HepG2 (cell line): ENCODE data around the gene RHOBTB3. TPM values are rescaled to one million over a fixed set of nuclear protein-coding genes. Genes with fewer than 3 reads are reported as not detected.

Experiments
- ATAC-seq: fragments of 200-7000 bp; cut with Tn5 transposase; 3 replicates; pipeline ENCODE4 v1.9.1; 2020; ENCODE audit warnings: mild to moderate bottlenecking, moderate library complexity
- BruUV-seq: library from RNA; stranded (reverse); fragments of 400-500 nt; replicated peaks from 2 replicates; lab custom pipeline; 2021; lab: Mats Ljungman, UMichigan
- CTCF ChIA-PET: fragments of 300-600 bp; formaldehyde crosslinking; extraction: SDS; loops from one replicate; lab custom pipeline; 2021; ENCODE audit warnings: low total read pairs, inconsistent platforms, low intra/inter-chr PET ratio; lab: Yijun Ruan, JAX
- POLR2A ChIA-PET: fragments of 350-600 bp; sonication (Branson Sonifier 250); formaldehyde crosslinking; loops from one replicate; lab custom pipeline; 2020; ENCODE audit warnings: antibody characterized with exemption, inconsistent platforms; lab: Yijun Ruan, JAX
- DNase-seq: peaks from one replicate; pipeline ENCODE4 v3.0.0-alpha.2; 2015; ENCODE audit warnings: low spot score
- FAIRE-seq: peaks from 3 replicates; lab custom pipeline; 2011; peaks lifted over from hg19 to GRCh38; lab: Jason Lieb, UNC
- H2AFZ ChIP-seq: one replicate; pipeline ENCODE4 v1.6.1; 2011; ENCODE audit warnings: low read length, inconsistent platforms
- H3K27ac ChIP-seq: fragments of 300-600 bp; 3 replicates; pipeline ENCODE4 v1.8.0; 2011; ENCODE audit warnings: mixed run types, mild to moderate bottlenecking, mixed read lengths, low read length, inconsistent platforms; ENCODE audit not compliant: insufficient read depth; ENCODE audit errors: extremely low read length
- H3K27me3 ChIP-seq, 2 experiments: fragments of 200-600 bp in 1 of 2; 2 replicates in 1 of 2; 3 replicates in 1 of 2; pipeline versions ENCODE4 v1.6.0 to v1.8.0; 2011; ENCODE audit warnings: low read length in 2 of 2, mild to moderate bottlenecking in 2 of 2, moderate library complexity in 2 of 2, inconsistent platforms in 1 of 2; ENCODE audit not compliant: insufficient read depth in 2 of 2, control insufficient read depth in 1 of 2
- H3K36me3 ChIP-seq, 2 experiments: fragments of 200-600 bp in 1 of 2; replicated peaks in 1 of 2; 2 replicates in 1 of 2; 3 replicates in 1 of 2; pipeline versions ENCODE4 v1.5.1 to v1.8.0; 2011; ENCODE audit warnings: low read length in 2 of 2, inconsistent platforms in 1 of 2; ENCODE audit not compliant: insufficient read depth in 2 of 2, control insufficient read depth in 1 of 2
- H3K4me1 ChIP-seq: 2 replicates; pipeline ENCODE4 v1.5.1; 2012; ENCODE audit warnings: low read length, inconsistent platforms; ENCODE audit not compliant: insufficient read depth
- H3K4me2 ChIP-seq: 2 replicates; pipeline ENCODE4 v1.6.0; 2011; ENCODE audit warnings: low read depth, low read length, inconsistent platforms
- H3K4me3 ChIP-seq, 3 experiments: fragments of 200-600 bp in 1 of 3; sonication (generic), shearing (Covaris generic) in 1 of 3; replicated peaks in 1 of 3; 2 replicates each; pipeline ENCODE4 v1.5.1; 2011 to 2016; ENCODE audit warnings: low read length in 3 of 3, inconsistent platforms in 2 of 3, low read depth in 2 of 3, mild to moderate bottlenecking in 2 of 3, control low read depth in 1 of 3, mixed read lengths in 1 of 3; ENCODE audit not compliant: insufficient read depth in 1 of 3
- H3K79me2 ChIP-seq: one replicate; pipeline ENCODE4 v1.6.1; 2011; ENCODE audit warnings: low read length, inconsistent platforms; ENCODE audit not compliant: insufficient read depth
- H3K9ac ChIP-seq: 2 replicates; pipeline ENCODE4 v1.6.0; 2011; ENCODE audit warnings: mild to moderate bottlenecking, low read depth, low read length, inconsistent platforms; ENCODE audit not compliant: insufficient read depth
- H3K9me3 ChIP-seq: 2 replicates; pipeline ENCODE4 v1.5.1; 2012; ENCODE audit warnings: mild to moderate bottlenecking, low read length
- H4K20me1 ChIP-seq: 2 replicates; pipeline ENCODE4 v1.6.0; 2011; ENCODE audit warnings: inconsistent platforms, mild to moderate bottlenecking, low read length, moderate library complexity; ENCODE audit not compliant: insufficient read depth
- FLYWCH1 ChIP-seq: sonication (generic); formaldehyde crosslinking; IDR thresholded peaks from 2 replicates; pipeline ENCODE4 v1.8.1; 2023; ENCODE audit warnings: mild to moderate bottlenecking, missing genetic modification reagents
- HNF4A ChIP-seq: sonication (generic); formaldehyde crosslinking; IDR thresholded peaks from 2 replicates; pipeline ENCODE4 v1.4.0; 2020; ENCODE audit warnings: missing genetic modification reagents
- MTF2 ChIP-seq: sonication (generic); formaldehyde crosslinking; IDR thresholded peaks from 2 replicates; pipeline ENCODE4 v1.5.0; 2020; ENCODE audit warnings: missing genetic modification reagents, borderline replicate concordance
- SRF ChIP-seq: IDR thresholded peaks from 2 replicates; pipeline ENCODE4 v1.6.1; 2011; ENCODE audit warnings: mild to moderate bottlenecking, low read depth, low read length, moderate library complexity
- ZFP62 ChIP-seq: sonication (generic); formaldehyde crosslinking; IDR thresholded peaks from 2 replicates; pipeline ENCODE4 v1.4.0; 2020; ENCODE audit warnings: missing genetic modification reagents
- ZKSCAN5 ChIP-seq: sonication (generic); formaldehyde crosslinking; IDR thresholded peaks from 2 replicates; pipeline ENCODE4 v1.5.1; 2020; ENCODE audit warnings: mild to moderate bottlenecking, missing genetic modification reagents
- WGBS: methylation state at CpG from one replicate; pipeline ENCODE4 v1.1.6; 2017; ENCODE audit warnings: low lambda C conversion rate; 5-methylcytosine and 5-hydroxymethylcytosine counted together
- in situ Hi-C: cut with HindIII; loops from 2 replicates; pipeline ENCODE4 v1.10.0; 2017; ENCODE audit warnings: low pct_unique_long_range_greater_than_20kb; ENCODE audit not compliant: extremely low pct_ligation_motif_present
- intact Hi-C: fragments of 100-400 bp; cut with micrococcal nuclease; formaldehyde crosslinking; loops from one replicate; pipeline ENCODE4 v1.10.0; 2022; ENCODE audit not compliant: unreplicated experiment
- polyA plus RNA-seq, 8 experiments: library from polyadenylated mRNA; depleted of rRNA in 3 of 8; stranded (reverse) in 7 of 8; unstranded in 1 of 8; fragments of >200 nt; fragmentation: Illumina TruSeq in 4 of 8; extraction: Trizol in 4 of 8; gene quantifications; 2 replicates each; pipeline versions ENCODE4 v1.2.1 to v1.2.3, GENCODE V29; 2011 to 2016; ENCODE audit warnings: low read depth in 4 of 8, missing spikeins in 1 of 8, mixed read lengths in 1 of 8; ENCODE audit not compliant: insufficient read depth in 1 of 8
- total RNA-seq, 5 experiments: library from RNA; depleted of rRNA; stranded (reverse); fragments of >200 nt; fragmentation: Illumina TruSeq; extraction: Trizol; gene quantifications; 2 replicates each; pipeline ENCODE4 v1.2.3, GENCODE V29; 2016; ENCODE audit warnings: low read depth in 1 of 5

RHOBTB3 gene
- total and polyA plus RNA-seq, 2 of the 13 experiments (the other 11 are each of a cell fraction or from before 2014, with no cell fraction given), result 31.6 to 35.4 TPM

- H3K4me1 ChIP-seq, result peaks cover 81% of the 10 kb centered on the region
- TF ChIP-seq ZFP62 (CRISPR knock-in tag), result no peak
- TF ChIP-seq HNF4A, result 0 out of 2 replicates have a peak, but pooled peaks have one; percentile 32
- TF ChIP-seq FLYWCH1 (CRISPR knock-in tag), result no peak
- TF ChIP-seq ZKSCAN5 (CRISPR knock-in tag), result no peak
- TF ChIP-seq, all 625 proteins: peak for 1
- H3K27ac ChIP-seq, result no peak overlapping the region
- FAIRE-seq (no peak), ATAC-seq (no peak), DNase-seq (no peak)
- BruUV-seq, result no TSS peak
- H3K4me3 ChIP-seq, result no peak overlapping the region
- no peaks in the 10 kb centered on the region for H3K79me2 ChIP-seq
- WGBS, result 90% methylated on average over 3 of the region's 3 CpGs
- H2AFZ ChIP-seq, result no peak overlapping the region
- POLR2A ChIA-PET, result interaction anchor here (1.3 to 2.1 kb wide), 2 partner anchors 22 to 43 kb away, joined by 3 to 12 read pairs; partner anchors contain the start of gene GLRX
- no peaks in the 10 kb centered on the region for H3K36me3 ChIP-seq
- H3K27me3 ChIP-seq, result no peaks in the 10 kb centered on the region
- no peaks in the 10 kb centered on the region for H3K9me3 ChIP-seq
- no peak overlapping the region for H3K4me2 ChIP-seq
- H4K20me1 ChIP-seq, result no peaks in the 10 kb centered on the region
- in situ Hi-C loops, result no loop called here
- no peak overlapping the region for H3K9ac ChIP-seq
- intact Hi-C loops, result loop anchor here (5.0 kb wide), 1 partner anchor 42 kb away; no protein-coding TSS in a partner anchor
- CTCF ChIA-PET, result no interaction called here
These were observed 69.4 kb downstream of the RHOBTB3 start for GRCh38 chr5:95800553-95800952.

GRCh38 chr5:95801532-95801931 lies 70.4 kb downstream of the RHOBTB3 start:
- CTCF ChIA-PET, result no interaction called here
- Histone ChIP-seq H3K9me3 (no peaks in the 10 kb centered on the region), H3K9ac (no peak overlapping the region), H3K4me1 (peaks cover 85% of the 10 kb centered on the region), H3K4me3 (no peak overlapping the region), H3K36me3 (no peaks in the 10 kb centered on the region), H2AFZ (no peak overlapping the region), H3K27ac (peak overlapping the region; percentile 34), H3K27me3 (no peaks in the 10 kb centered on the region)
- DNase-seq (no peak), ATAC-seq (no peak)
- intact Hi-C loops (loop anchor here (5.0 kb wide), 1 partner anchor 41 kb away; no protein-coding TSS in a partner anchor), in situ Hi-C loops (no loop called here)
- TF ChIP-seq MTF2 (CRISPR knock-in tag) (no peak), SRF (peak; percentile 83)
- TF ChIP-seq, all 625 proteins: peak for 1
- no peaks in the 10 kb centered on the region for H3K79me2 ChIP-seq
- FAIRE-seq, result no peak
- H4K20me1 ChIP-seq, result no peaks in the 10 kb centered on the region
- H3K4me2 ChIP-seq, result no peak overlapping the region
- no TSS peak for BruUV-seq
- WGBS, result 20% methylated on average over 2 of the region's 2 CpGs
- POLR2A ChIA-PET, result interaction anchor here (1.3 to 4.1 kb wide), 2 partner anchors 21 to 42 kb away, joined by 3 to 82 read pairs; partner anchors contain the start of gene GLRX
